HFF-Myc (cell line): ENCODE results near the gene CEL.
"Not testable (repeated sequence)": the region's sequence is repeated elsewhere in the genome, so short reads cannot be mapped to it uniquely, and the experiment has no call there.

Experiments
- DNase-seq: peaks from one replicate; pipeline ENCODE4 v3.0.0-alpha.2; 2011; ENCODE audit warnings: low read depth; ENCODE audit errors: extremely low read depth
- H3K4me3 ChIP-seq: replicated peaks from 2 replicates; pipeline ENCODE4 v1.5.1; 2011; ENCODE audit warnings: low read depth, mild to moderate bottlenecking, control low read depth, low read length
- CTCF ChIP-seq: IDR thresholded peaks from 2 replicates; pipeline ENCODE4 v1.5.1; 2012; ENCODE audit warnings: mild to moderate bottlenecking, low read depth, low read length, control low read depth; ENCODE audit errors: missing control alignments

Gene CEL

GRCh38 chr9:133090752-133091385 is 29.1 kb downstream of the CEL start:
- no peak for TF ChIP-seq CTCF
- no peak overlapping the region for H3K4me3 ChIP-seq
- no peak for DNase-seq

GRCh38 chr9:133094351-133094750 is 32.6 kb downstream of the CEL start:
- H3K4me3 ChIP-seq, DNase-seq: not testable (repeated sequence)

- H3K4me3 ChIP-seq = no peak overlapping the region
- TF ChIP-seq CTCF = no peak
- no peak for DNase-seq
Observed at GRCh38 chr9:133094842-133095393, 33.1 kb downstream of the CEL start.

- TF ChIP-seq CTCF = no peak
- no peak overlapping the region for H3K4me3 ChIP-seq
- DNase-seq = no peak
Observed at GRCh38 chr9:133098104-133098754, 36.4 kb downstream of the CEL start.

- TF ChIP-seq CTCF = no peak
- H3K4me3 ChIP-seq = no peak overlapping the region
- DNase-seq = no peak
Observed at GRCh38 chr9:133098871-133099270, 37.1 kb downstream of the CEL start.

GRCh38 chr9:133099726-133100505 is 38.1 kb downstream of the CEL start:
- no peak for TF ChIP-seq CTCF
- no peak overlapping the region for H3K4me3 ChIP-seq
- no peak for DNase-seq

GRCh38 chr9:133100506-133101355 is 39.0 kb downstream of the CEL start:
- no peak for TF ChIP-seq CTCF
- no peak for DNase-seq
- no peak overlapping the region for H3K4me3 ChIP-seq
